NCI-H1105 treated with DMSO at 0.1 percent for 48 hours (cell line): ENCODE measurements around the gene FFAR4.
A peak's percentile ranks its signal among the peaks of the same experiment; 100 is the strongest.

Experiments
- DNase-seq: peaks from one replicate; lab custom pipeline; 2025; lab: John Stamatoyannopoulos, UW

FFAR4 gene

GRCh38 chr10:93572606-93573005 lies 6.1 kb downstream of the FFAR4 start:
- no peak for DNase-seq

GRCh38 chr10:93573051-93573909 lies 6.8 kb downstream of the FFAR4 start:
- no peak for DNase-seq

GRCh38 chr10:93573924-93574323 lies 7.5 kb downstream of the FFAR4 start:
- DNase-seq, result no peak

GRCh38 chr10:93576888-93577287 lies 10.4 kb downstream of the FFAR4 start:
- DNase-seq, result no peak

- no peak for DNase-seq
Observed at GRCh38 chr10:93577565-93577964, 11.1 kb downstream of the FFAR4 start.

DNA sequence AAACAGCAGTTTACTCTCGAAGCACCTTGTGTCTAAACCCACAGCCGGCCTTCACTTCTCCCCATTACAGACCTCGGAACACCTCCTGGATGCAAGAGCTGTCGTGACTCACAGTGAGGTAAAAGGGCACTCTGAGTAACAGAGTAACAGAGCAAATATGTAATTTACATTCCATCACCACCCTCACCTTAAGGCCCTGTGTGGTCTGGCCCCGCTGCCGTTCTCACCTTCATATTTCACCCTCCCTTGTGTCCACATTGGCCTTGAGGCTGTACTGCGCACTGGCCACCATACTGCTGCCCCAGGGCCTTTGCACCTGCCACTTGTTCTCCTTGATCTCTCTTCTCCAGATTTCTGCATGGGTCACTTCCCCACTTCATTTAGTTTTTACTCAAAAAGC lies 12.6 kb downstream of the FFAR4 start:
- no peak for DNase-seq

GRCh38 chr10:93579985-93580711 lies 13.7 kb downstream of the FFAR4 start:
- DNase-seq, result no peak

DNA sequence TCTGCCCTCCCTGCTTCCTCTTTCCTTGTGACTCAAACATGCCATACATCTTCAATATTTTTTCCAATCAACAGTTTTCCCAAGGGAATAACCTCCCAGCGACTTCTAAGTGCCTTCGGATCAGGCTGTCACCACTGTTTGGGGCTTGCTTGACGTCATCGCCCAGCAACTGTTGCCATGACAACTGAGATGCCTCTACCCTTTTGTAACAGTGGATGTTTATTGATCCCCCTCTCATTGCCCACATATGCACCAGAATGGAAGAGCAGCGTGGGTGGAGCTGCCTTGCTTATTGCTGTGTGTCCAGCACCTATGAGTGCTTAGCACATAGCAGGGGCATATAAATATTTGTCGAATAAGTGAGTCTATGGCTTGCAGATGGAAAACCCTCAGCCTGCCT lies 14.4 kb downstream of the FFAR4 start:
- peak; percentile 1 for DNase-seq

DNA sequence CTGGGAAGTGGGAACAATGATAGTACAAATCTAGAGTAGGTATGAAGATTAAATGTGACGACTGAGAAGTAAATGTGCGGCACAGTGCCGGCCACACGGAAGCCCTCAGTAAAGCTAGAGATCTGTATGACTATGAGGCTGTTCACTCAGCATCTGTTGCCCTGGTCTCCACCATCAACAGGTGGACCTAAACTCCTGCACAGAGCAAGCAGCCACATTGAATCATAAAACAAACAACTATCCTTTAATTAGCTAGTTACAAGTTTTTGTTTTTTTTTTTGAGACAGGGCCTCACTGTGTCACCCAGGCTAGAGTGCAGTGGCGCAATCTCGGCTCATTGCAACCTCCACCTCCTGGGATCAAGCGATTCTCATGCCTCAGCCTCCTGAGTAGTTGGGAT lies 18.0 kb downstream of the FFAR4 start:
- no peak for DNase-seq

GRCh38 chr10:93589648-93590562 lies 23.4 kb downstream of the FFAR4 start:
- DNase-seq, result no peak

DNA sequence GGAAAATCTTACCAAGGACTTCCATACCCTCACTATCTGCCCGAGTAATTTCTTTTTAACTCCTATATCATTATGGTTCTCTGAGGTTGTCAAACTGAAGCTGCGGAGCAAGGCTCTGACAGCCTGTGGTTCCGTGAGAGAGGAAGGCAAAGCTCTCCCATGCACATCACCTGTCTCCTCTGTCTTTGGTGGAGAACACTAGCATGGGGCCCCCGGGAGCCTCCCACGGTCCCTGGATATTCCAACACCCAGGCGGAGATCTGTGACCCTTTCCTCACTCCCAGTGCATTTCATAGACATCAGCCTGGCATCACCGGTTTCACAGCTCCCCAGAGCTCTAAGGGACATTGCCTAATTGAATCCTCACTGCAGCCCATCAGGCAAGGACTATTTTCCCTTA lies 24.2 kb downstream of the FFAR4 start:
- DNase-seq, result no peak

- no peak for DNase-seq
Observed at GRCh38 chr10:93591065-93591808, 24.8 kb downstream of the FFAR4 start.

DNA sequence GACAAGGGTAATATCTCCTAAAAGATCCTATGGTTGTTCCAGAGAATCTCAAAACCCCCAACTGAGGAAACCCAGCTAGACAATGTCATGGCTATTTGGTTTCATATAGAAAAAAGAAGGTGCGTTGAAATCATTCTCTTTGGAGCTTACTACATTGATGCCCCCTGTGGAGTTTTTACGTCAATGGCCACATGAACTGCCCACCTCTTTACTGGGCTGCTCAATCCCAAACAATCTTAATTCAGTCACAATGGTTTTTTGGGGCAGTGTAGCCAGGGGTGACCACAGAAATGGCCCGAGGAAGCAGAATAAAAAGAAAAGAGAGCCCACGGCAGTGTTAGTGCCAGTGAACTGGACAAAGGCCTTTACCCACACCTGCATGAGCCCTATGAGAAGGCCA lies 26.8 kb downstream of the FFAR4 start:
- no peak for DNase-seq

DNA sequence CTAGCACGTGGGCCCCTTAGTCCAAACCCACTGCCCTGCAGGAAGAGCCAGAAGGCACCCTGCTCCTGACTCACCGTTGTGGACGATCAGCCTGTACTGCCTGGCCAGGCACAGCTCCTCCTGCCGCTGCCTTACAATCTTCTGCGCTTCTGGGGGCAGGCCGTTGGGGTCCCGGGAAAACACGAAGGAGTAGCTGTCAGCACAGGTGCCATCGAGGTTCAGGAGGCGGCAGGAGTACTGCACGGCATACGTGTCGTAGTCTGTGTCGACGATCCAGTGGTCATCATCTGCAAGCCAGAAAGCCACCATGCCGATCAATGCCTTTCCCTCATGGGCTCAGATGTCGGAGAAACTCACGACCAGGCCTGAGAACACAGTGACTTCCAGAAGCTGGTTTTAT lies 27.3 kb downstream of the FFAR4 start:
- DNase-seq, result no peak

DNA sequence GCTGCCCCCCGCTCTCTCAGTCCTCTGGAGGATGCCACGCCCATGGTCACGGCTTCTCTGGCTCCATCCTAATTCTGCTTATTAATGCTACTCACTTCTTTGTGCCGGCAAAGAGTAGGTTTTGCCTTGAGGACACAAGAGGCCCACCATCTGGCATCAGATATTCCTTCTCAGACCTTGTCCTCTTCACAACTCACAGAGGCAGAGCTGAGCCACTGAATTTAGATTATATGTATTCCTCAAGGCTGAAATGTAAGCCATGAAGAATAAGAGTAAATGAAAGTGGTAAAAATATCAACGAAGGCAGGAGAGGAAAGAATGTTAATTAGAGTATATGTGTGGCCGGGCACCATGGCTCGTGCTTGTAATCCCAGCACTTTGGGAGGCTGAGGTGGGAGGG lies 28.1 kb downstream of the FFAR4 start:
- no peak for DNase-seq

DNA sequence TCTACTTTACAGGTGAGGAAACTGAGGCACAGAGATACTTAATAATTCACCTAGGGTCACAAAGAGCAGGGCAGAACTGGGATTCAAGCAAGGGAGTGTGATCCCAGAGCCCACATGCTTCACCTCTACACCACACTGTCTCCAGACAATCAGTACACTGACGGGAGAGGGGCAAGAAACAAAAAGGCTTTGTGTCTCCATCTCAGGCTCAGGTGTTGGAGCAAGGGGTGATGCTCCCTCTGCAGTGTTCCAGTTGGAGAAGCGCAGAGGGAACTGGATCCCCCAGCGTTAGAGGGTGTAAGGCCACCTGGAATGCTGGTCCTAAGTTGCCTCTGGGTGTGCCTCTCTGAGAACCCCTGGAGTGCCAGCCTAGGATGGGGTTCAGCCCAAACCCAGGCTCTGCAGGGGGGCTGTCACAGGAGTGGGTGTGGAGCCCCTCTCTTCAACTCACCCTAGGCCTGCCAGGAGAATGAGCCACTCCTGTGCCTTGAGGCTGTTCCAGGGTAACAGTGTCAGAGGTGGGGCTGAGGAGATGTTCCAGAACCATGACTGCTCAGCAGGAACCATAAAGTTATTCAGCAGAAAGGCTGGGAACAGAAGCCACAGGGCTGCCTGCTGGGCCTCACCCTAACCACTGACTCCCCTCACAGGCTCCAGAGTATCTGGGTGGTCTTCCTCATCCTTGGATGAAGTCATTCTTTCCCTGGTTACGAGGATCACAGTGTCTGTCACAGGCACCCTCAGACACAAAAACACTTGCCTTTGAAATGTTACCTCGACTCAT lies 29.1 kb downstream of the FFAR4 start:
- no peak for DNase-seq

GRCh38 chr10:93596539-93596938 lies 30.1 kb downstream of the FFAR4 start:
- DNase-seq, result no peak

- no peak for DNase-seq
Observed at GRCh38 chr10:93597075-93597599, 30.7 kb downstream of the FFAR4 start.

DNA sequence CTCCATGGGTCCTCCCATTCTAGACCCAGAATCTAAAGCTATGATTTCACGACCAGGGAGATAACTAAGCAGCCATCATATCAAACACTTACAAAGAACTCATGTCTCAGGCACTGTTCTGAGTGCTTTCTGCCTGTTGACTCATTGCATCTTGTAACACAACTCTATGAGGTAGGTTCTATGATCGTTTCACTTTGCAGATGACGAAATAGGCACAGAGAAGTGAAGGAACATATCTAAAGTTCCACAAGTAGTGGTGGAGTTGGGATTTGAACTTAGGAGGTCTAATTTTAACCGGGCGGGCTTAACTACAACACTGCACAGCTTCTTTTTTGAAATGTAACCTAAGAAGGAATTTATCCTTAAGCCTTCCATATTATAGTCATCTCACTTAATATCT lies 31.7 kb downstream of the FFAR4 start:
- DNase-seq, result no peak

GRCh38 chr10:93599335-93599734 lies 32.9 kb downstream of the FFAR4 start:
- no peak for DNase-seq

GRCh38 chr10:93599778-93600177 lies 33.3 kb downstream of the FFAR4 start:
- no peak for DNase-seq
